Keratinocyte (primary cell): Measurements from ENCODE around the gene CNN2. TPM values are rescaled to one million over a fixed set of nuclear protein-coding genes. Genes with fewer than 3 reads are reported as not detected.

ENCODE experiments used
- DNase-seq: peaks from one replicate; pipeline ENCODE4 v3.0.0-alpha.2; 2011; ENCODE audit warnings: low read depth, missing footprints, low spot score
- FAIRE-seq: peaks from 2 replicates; lab custom pipeline; 2011; peaks lifted over from hg19 to GRCh38; lab: Jason Lieb, UNC
- H2AFZ ChIP-seq: 2 replicates; pipeline ENCODE4 v1.6.0; 2012; ENCODE audit warnings: low read length, control low read depth, inconsistent platforms; ENCODE audit not compliant: control insufficient read depth
- H3K27ac ChIP-seq: 2 replicates; pipeline ENCODE4 v1.5.1; 2011; ENCODE audit warnings: low read length; ENCODE audit not compliant: control insufficient read depth, insufficient read depth
- H3K27me3 ChIP-seq: 3 replicates; pipeline ENCODE4 v1.6.0; 2011; ENCODE audit warnings: low read length; ENCODE audit not compliant: control insufficient read depth, insufficient read depth; ENCODE audit errors: extremely low read depth
- H3K36me3 ChIP-seq, 2 experiments: 2 replicates in 1 of 2; 3 replicates in 1 of 2; pipeline ENCODE4 v1.5.1; 2011; ENCODE audit warnings: low read length in 2 of 2, mild to moderate bottlenecking in 1 of 2; ENCODE audit not compliant: control insufficient read depth in 2 of 2, insufficient read depth in 2 of 2; ENCODE audit errors: extremely low read depth in 1 of 2
- H3K4me1 ChIP-seq: 3 replicates; pipeline ENCODE4 v1.5.1; 2011; ENCODE audit warnings: low read length; ENCODE audit not compliant: control insufficient read depth, insufficient read depth; ENCODE audit errors: extremely low read depth
- H3K4me2 ChIP-seq: 3 replicates; pipeline ENCODE4 v1.6.0; 2011; ENCODE audit warnings: low read depth, low read length; ENCODE audit not compliant: control insufficient read depth, insufficient read depth; ENCODE audit errors: extremely low read depth
- H3K4me3 ChIP-seq, 3 experiments: fragments of 200-600 bp in 1 of 3; sonication (generic) in 1 of 3; 2 replicates in 2 of 3; 3 replicates in 1 of 3; pipeline ENCODE4 v1.5.1; 2011 to 2016; ENCODE audit warnings: low read length in 3 of 3, mild to moderate bottlenecking in 3 of 3, control low read depth in 2 of 3, inconsistent platforms in 1 of 3, low read depth in 1 of 3, mixed read lengths in 1 of 3, mixed run types in 1 of 3, moderate library complexity in 1 of 3; ENCODE audit not compliant: control insufficient read depth in 2 of 3, insufficient read depth in 2 of 3; ENCODE audit errors: extremely low read depth in 1 of 3
- H3K79me2 ChIP-seq: 2 replicates; pipeline ENCODE4 v1.6.0; 2012; ENCODE audit warnings: low read length; ENCODE audit not compliant: control insufficient read depth, insufficient read depth
- H3K9ac ChIP-seq: 3 replicates; pipeline ENCODE4 v1.6.0; 2011; ENCODE audit warnings: low read length; ENCODE audit not compliant: control insufficient read depth, insufficient read depth; ENCODE audit errors: extremely low read depth
- H3K9me1 ChIP-seq: 3 replicates; pipeline ENCODE4 v1.6.0; 2011; ENCODE audit warnings: low read length; ENCODE audit not compliant: control insufficient read depth, insufficient read depth; ENCODE audit errors: extremely low read depth
- H3K9me3 ChIP-seq: 2 replicates; pipeline ENCODE4 v1.5.1; 2012; ENCODE audit warnings: low read depth, low read length; ENCODE audit not compliant: control insufficient read depth
- H4K20me1 ChIP-seq: 3 replicates; pipeline ENCODE4 v1.6.0; 2011; ENCODE audit warnings: low read length; ENCODE audit not compliant: control insufficient read depth, insufficient read depth; ENCODE audit errors: extremely low read depth
- EZH2 ChIP-seq: IDR thresholded peaks from one replicate; pipeline ENCODE4 v1.6.1; 2012; ENCODE audit warnings: inconsistent platforms, mild to moderate bottlenecking, low read length, moderate library complexity
- dilution Hi-C: fragments of 300-500 bp; cut with MboI; formaldehyde crosslinking; loops from one replicate; pipeline ENCODE4 v1.7.0; 2020; ENCODE audit warnings: low sequenced_read_pairs; ENCODE audit not compliant: extremely low pct_ligation_motif_present
- polyA plus RNA-seq, 5 experiments: library from polyadenylated mRNA; depleted of rRNA in 3 of 5; stranded (reverse) in 3 of 5; stranded (forward) in 1 of 5; unstranded in 1 of 5; fragments of >200 nt; gene quantifications; 1 replicate in 1 of 5; 2 replicates in 3 of 5; 3 replicates in 1 of 5; pipeline versions ENCODE4 v1.2.1 to v1.2.3, GENCODE V29; 2011 to 2012; ENCODE audit warnings: missing spikeins in 2 of 5, low read depth in 1 of 5, low replicate concordance in 1 of 5
- TF ChIP-seq, protein P1 (sequence below), 3 experiments: IDR thresholded peaks in 1 of 3; conservative IDR thresholded peaks in 1 of 3; optimal IDR thresholded peaks in 1 of 3; 2 replicates in 2 of 3; 3 replicates in 1 of 3; pipeline versions ENCODE3 to v1.5.1; 2011; ENCODE audit warnings: low read length in 3 of 3, mild to moderate bottlenecking in 3 of 3, moderate library complexity in 2 of 3, control low read depth in 1 of 3, inconsistent platforms in 1 of 3; ENCODE audit not compliant: insufficient read depth in 2 of 3; ENCODE audit errors: extremely low read depth in 1 of 3

CNN2 gene
- polyA plus RNA-seq, 1 donor (not counting 4 experiments of a cell fraction or from before 2014, with no cell fraction given), result 136 TPM

DNA sequence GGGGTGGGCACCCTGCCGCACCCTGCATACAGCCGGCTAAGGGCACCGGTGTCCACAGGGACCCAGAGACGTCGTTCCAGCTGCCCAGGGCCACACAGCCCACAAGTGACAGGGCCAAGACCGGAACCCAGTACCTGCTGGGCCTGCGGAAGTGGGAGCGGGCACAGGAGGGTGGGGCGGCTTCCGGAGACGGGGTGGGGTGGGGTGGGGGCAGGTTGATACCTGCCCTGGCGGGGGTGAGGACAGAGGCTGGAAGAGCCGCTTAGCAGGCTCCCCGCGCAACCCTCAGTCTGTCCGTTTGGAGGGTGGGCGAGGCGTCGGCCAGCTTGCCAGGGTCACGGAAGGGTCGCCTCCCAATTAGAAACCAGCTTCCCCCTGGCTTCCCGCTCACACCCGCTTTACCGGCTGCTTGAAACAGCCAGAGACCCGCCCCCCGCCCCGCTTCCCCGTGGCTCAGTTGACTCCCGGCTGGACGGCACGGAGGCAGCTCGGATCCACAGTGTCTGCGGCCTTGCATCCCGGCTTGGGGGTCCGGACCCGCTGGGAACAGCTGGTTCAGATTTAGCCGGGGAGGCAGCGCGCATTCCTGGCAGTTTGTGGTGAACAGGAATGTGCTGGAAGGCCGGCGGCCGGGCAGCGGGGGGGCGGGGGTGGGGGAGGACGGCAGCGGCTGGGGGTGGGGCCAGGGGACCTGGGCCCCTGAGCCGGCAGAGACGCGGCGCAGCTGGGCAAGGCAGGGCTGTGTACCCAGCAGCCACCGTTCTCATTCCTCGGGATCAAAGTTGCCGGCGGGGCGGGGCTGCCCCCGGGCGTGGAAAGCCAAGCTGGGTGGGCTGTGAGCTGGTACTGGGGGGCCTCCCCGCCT is 1.9 kb downstream of the CNN2 start:
- H3K27me3 ChIP-seq, result no peaks in the 10 kb centered on the region
- H3K79me2 ChIP-seq, result peaks cover 54% of the 10 kb centered on the region
- no peaks in the 10 kb centered on the region for H3K9me3 ChIP-seq
- H3K4me3 ChIP-seq, result peak overlapping the region; percentile 94 to 99 (median 97)
- peaks cover 11% of the 10 kb centered on the region for H3K4me1 ChIP-seq
- FAIRE-seq, result no peak
- H3K9ac ChIP-seq, result peak overlapping the region; percentile 89
- dilution Hi-C loops, result no loop called here
- H3K36me3 ChIP-seq, result peaks cover 13 to 23% of the 10 kb centered on the region in 2 experiments
- peak overlapping the region; percentile 89 for H3K4me2 ChIP-seq
- TF ChIP-seq, protein P1, sequence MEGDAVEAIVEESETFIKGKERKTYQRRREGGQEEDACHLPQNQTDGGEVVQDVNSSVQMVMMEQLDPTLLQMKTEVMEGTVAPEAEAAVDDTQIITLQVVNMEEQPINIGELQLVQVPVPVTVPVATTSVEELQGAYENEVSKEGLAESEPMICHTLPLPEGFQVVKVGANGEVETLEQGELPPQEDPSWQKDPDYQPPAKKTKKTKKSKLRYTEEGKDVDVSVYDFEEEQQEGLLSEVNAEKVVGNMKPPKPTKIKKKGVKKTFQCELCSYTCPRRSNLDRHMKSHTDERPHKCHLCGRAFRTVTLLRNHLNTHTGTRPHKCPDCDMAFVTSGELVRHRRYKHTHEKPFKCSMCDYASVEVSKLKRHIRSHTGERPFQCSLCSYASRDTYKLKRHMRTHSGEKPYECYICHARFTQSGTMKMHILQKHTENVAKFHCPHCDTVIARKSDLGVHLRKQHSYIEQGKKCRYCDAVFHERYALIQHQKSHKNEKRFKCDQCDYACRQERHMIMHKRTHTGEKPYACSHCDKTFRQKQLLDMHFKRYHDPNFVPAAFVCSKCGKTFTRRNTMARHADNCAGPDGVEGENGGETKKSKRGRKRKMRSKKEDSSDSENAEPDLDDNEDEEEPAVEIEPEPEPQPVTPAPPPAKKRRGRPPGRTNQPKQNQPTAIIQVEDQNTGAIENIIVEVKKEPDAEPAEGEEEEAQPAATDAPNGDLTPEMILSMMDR (optimal IDR thresholded peaks at IDR 0.05 in 1 of 3, IDR thresholded peaks at IDR 0.05 in 1 of 3, conservative IDR thresholded peaks at IDR 0.05 in 1 of 3; ENCODE audit: extremely low read depth in 1 of 3, insufficient read depth in 2 of 3, low read length in 3 of 3), result no peak
- no peak for TF ChIP-seq EZH2
- H3K9me1 ChIP-seq, result no peaks in the 10 kb centered on the region
- H2AFZ ChIP-seq, result no peak overlapping the region
- no peak for DNase-seq
- peak overlapping the region; percentile 85 for H3K27ac ChIP-seq
- H4K20me1 ChIP-seq, result peaks cover 14% of the 10 kb centered on the region

DNA sequence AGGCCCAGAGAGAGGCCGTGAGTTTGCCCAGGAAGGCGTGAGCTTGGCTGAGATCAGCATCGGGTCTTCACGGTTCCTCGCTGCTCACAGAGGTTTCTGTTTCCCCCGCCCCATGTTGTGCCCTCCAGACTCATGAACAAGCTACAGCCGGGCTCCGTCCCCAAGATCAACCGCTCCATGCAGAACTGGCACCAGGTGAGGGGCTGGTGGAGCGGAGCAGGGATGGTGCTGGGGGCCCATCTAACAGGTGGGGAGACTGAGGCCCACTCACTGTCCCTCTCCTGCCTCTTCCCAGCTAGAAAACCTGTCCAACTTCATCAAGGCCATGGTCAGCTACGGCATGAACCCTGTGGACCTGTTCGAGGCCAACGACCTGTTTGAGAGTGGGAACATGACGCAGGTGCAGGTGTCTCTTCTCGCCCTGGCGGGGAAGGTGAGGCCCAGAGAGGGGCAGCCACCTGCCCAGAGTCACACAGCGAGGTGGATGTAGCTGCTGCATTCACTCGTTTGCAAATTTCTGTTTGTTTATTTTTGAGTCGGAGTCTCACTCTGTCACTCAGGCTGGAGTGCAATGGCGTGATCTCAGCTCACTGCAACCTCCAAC is 6.0 kb downstream of the CNN2 start:
- peaks cover 55% of the 10 kb centered on the region for H3K79me2 ChIP-seq
- no peak for FAIRE-seq
- dilution Hi-C loops, result no loop called here

More for the DNA sequence above, 6.0 kb downstream of the CNN2 start:
- Histone ChIP-seq H3K4me2 (no peak overlapping the region), H3K9ac (no peak overlapping the region), H3K27me3 (no peaks in the 10 kb centered on the region), H3K4me1 (peaks cover 11% of the 10 kb centered on the region), H3K36me3 (peaks cover 29 to 34% of the 10 kb centered on the region in 2 experiments), H3K9me1 (no peaks in the 10 kb centered on the region), H3K27ac (no peak overlapping the region), H2AFZ (no peak overlapping the region), H3K9me3 (no peaks in the 10 kb centered on the region), H3K4me3 (no peak overlapping the region), H4K20me1 (peaks cover 20% of the 10 kb centered on the region)
- DNase-seq, result no peak
- TF ChIP-seq, protein P1 (optimal IDR thresholded peaks at IDR 0.05 in 1 of 3, IDR thresholded peaks at IDR 0.05 in 1 of 3, conservative IDR thresholded peaks at IDR 0.05 in 1 of 3; ENCODE audit: extremely low read depth in 1 of 3, insufficient read depth in 2 of 3, low read length in 3 of 3), result no peak
- no peak for TF ChIP-seq EZH2
